Sigmoid colon (tissue), 7 donors: Measurements from ENCODE around the gene COX6A1. TPM values are rescaled to one million over a fixed set of nuclear protein-coding genes. Genes with fewer than 3 reads are reported as not detected.

ENCODE experiments used
- DNase-seq: peaks from one replicate; pipeline ENCODE4 v3.0.0-alpha.2; 2019
- H3K27ac ChIP-seq, 4 donors: fragments of 200-600 bp; sonication (generic); one replicate each; pipeline ENCODE4 v1.5.1; 2016 to 2019; ENCODE audit warnings: mild to moderate bottlenecking in 1 of 4
- H3K27me3 ChIP-seq, 3 donors: fragments of 200-600 bp; sonication (generic); one replicate each; pipeline ENCODE4 v1.5.1; 2019; ENCODE audit warnings: mild to moderate bottlenecking in 1 of 3
- H3K36me3 ChIP-seq, 4 donors: fragments of 200-600 bp; sonication (generic); one replicate each; pipeline ENCODE4 v1.5.1; 2016 to 2019
- H3K4me1 ChIP-seq, 4 donors: fragments of 200-600 bp; sonication (generic); one replicate each; pipeline ENCODE4 v1.5.1; 2017 to 2019
- H3K4me3 ChIP-seq, 4 donors: fragments of 200-600 bp; sonication (generic); one replicate each; pipeline ENCODE4 v1.5.1; 2017 to 2019; ENCODE audit warnings: mild to moderate bottlenecking in 2 of 4, moderate library complexity in 1 of 4
- H3K9me3 ChIP-seq, 4 donors: fragments of 200-600 bp in 3 of 4; sonication (generic) in 3 of 4; one replicate each; pipeline versions ENCODE4 v1.5.1 to v1.6.1; 2013 to 2019
- EP300 ChIP-seq, 4 donors: sonication (generic); formaldehyde crosslinking; IDR thresholded peaks; one replicate each; pipeline ENCODE4 v1.6.1; 2017; ENCODE audit warnings: antibody characterized with exemption in 4 of 4
- POLR2A ChIP-seq, 2 donors: fragments of 450-650 bp; IDR thresholded peaks; one replicate each; pipeline ENCODE4 v1.6.1; 2016; ENCODE audit warnings: antibody characterized with exemption in 2 of 2, mild to moderate bottlenecking in 2 of 2, moderate library complexity in 2 of 2
- POLR2AphosphoS5 ChIP-seq, 4 donors: sonication (generic); formaldehyde crosslinking; IDR thresholded peaks; one replicate each; pipeline ENCODE4 v1.6.1; 2017; ENCODE audit warnings: antibody characterized with exemption in 4 of 4
- WGBS, 2 donors: extraction: QIAGEN DNeasy Blood & Tissue Kit; methylation state at CpG; one replicate each; pipeline ENCODE4 v1.1.7; 2013; 5-methylcytosine and 5-hydroxymethylcytosine counted together
- intact Hi-C: fragments of 100-400 bp; cut with DNase I; formaldehyde crosslinking; loops from one replicate; pipeline ENCODE4 v1.15.1; 2023
- polyA plus RNA-seq, 3 donors: library from polyadenylated mRNA; stranded (reverse); fragments of 200-250 nt; gene quantifications; one replicate each; pipeline ENCODE4 v1.2.3, GENCODE V29; 2013
- total RNA-seq, 4 donors: library from RNA; depleted of rRNA; stranded (reverse); fragments of >200 nt; gene quantifications; one replicate each; pipeline ENCODE4 v1.1.0, GENCODE V29; 2016
- TF ChIP-seq, protein P1 (sequence below), 4 experiments: fragments of 450-650 bp in 3 of 4; fragments of 200-600 bp in 1 of 4; IDR thresholded peaks; one replicate each; pipeline ENCODE4 v1.5.1; 2016 to 2019; ENCODE audit warnings: antibody characterized with exemption in 4 of 4, mild to moderate bottlenecking in 3 of 4, moderate library complexity in 2 of 4
- donor health status: healthy with polysubstance abuse.
- donor health status: Bipolar disorder and iron deficiency.
- donor health status: healthy.

Gene COX6A1
- total and polyA plus RNA-seq, 7 donors, result 432 to 1,413 (median 633) TPM

DNA sequence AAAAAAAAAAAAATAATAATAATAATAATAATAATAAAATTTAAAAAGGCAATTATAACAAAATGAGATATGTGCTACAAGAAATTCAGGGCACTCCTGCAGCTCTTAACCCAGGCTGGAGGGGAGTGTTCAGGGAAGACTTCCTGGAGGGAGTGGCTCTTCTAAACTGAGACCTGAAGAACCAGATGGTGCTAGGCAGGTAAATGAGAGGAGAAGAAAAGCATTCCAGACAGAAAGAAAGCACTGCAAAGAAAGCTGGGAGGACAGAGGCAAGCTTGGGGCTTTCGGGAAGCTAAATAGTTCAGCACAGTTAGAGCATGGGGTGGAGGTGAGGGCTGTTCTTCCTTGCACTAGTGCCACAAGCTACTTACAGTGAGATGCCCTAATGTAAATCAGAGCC lies 41.5 kb downstream of the COX6A1 start:
- Histone ChIP-seq H3K27me3 (no peaks in the 10 kb centered on the region), H3K9me3 (no peaks in the 10 kb centered on the region), H3K36me3 (peaks cover 0 to 5% (median 0%) of the 10 kb centered on the region in 4 donors), H3K27ac (no peak overlapping the region), H3K4me1 (no peaks in the 10 kb centered on the region), H3K4me3 (no peak overlapping the region)
- intact Hi-C loops, result no loop called here
- 93% methylated on average over 1 of the region's 1 CpG for WGBS, 2 donors
- TF ChIP-seq EP300 (IDR thresholded peaks at IDR 0.05), result no peak
- TF ChIP-seq, protein P1, sequence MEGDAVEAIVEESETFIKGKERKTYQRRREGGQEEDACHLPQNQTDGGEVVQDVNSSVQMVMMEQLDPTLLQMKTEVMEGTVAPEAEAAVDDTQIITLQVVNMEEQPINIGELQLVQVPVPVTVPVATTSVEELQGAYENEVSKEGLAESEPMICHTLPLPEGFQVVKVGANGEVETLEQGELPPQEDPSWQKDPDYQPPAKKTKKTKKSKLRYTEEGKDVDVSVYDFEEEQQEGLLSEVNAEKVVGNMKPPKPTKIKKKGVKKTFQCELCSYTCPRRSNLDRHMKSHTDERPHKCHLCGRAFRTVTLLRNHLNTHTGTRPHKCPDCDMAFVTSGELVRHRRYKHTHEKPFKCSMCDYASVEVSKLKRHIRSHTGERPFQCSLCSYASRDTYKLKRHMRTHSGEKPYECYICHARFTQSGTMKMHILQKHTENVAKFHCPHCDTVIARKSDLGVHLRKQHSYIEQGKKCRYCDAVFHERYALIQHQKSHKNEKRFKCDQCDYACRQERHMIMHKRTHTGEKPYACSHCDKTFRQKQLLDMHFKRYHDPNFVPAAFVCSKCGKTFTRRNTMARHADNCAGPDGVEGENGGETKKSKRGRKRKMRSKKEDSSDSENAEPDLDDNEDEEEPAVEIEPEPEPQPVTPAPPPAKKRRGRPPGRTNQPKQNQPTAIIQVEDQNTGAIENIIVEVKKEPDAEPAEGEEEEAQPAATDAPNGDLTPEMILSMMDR (IDR thresholded peaks at IDR 0.05), result no peak
- no peak for DNase-seq

GRCh38 chr12:120480211-120480610 lies 42.3 kb downstream of the COX6A1 start:
- peaks cover 0 to 5% (median 0%) of the 10 kb centered on the region in 4 donors for H3K36me3 ChIP-seq
- intact Hi-C loops, result no loop called here
- H3K27ac ChIP-seq, result no peak overlapping the region
- no peak for DNase-seq
- H3K27me3 ChIP-seq, result no peaks in the 10 kb centered on the region
- 75 to 88% methylated on average over 1 of the region's 1 CpG for WGBS, 2 donors
- no peaks in the 10 kb centered on the region for H3K9me3 ChIP-seq
- TF ChIP-seq POLR2AphosphoS5 (IDR thresholded peaks at IDR 0.05), result no peak
- TF ChIP-seq, protein P1 (IDR thresholded peaks at IDR 0.05), result no peak
- TF ChIP-seq EP300 (IDR thresholded peaks at IDR 0.05), result no peak
- TF ChIP-seq POLR2A (IDR thresholded peaks at IDR 0.05), result no peak
- H3K4me1 ChIP-seq, result no peaks in the 10 kb centered on the region
- H3K4me3 ChIP-seq, result no peak overlapping the region

DNA sequence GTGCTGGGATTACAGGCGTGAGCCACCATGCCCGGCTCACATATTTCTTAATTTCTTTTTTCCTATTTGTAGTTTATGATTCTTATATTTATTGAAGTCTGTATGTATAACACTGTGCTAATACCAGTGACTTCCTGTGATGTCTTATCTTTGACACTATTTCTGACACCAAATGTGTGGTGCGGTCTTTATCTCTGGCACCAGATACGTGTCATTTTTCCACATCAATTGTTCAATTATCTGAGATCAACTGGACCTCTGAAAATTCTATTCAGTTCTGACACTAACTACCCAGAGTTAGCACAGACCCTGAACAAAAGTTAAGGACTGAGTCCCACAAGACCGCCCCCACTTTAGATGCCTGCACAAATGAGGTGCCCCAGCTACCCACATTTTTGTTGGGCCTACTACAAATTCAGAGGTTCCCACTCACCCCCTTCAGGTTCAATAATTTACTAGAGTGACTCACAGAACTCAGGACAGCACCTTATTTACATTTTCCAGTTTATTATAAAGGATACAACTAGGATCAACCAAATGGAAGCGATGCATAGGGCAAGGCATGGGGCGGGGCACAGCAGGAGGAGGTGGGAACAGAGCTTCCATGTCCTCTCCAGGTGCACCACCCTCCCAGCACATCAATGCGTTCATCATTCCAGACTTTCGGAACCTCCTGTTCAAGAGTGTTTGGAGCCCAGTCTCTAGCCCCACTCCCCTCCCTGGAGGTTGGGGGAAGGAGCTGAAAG lies 43.3 kb downstream of the COX6A1 start:
- intact Hi-C loops, result no loop called here
- Histone ChIP-seq H3K4me1 (no peaks in the 10 kb centered on the region), H3K27me3 (no peaks in the 10 kb centered on the region), H3K36me3 (peaks cover 0 to 5% (median 0%) of the 10 kb centered on the region in 4 donors), H3K4me3 (no peak overlapping the region), H3K9me3 (no peaks in the 10 kb centered on the region), H3K27ac (no peak overlapping the region)
- 90% methylated on average over 9 of the region's 9 CpGs for WGBS, 2 donors
- TF ChIP-seq, protein P1 (IDR thresholded peaks at IDR 0.05), result no peak
- TF ChIP-seq POLR2AphosphoS5 (IDR thresholded peaks at IDR 0.05) (no peak), EP300 (IDR thresholded peaks at IDR 0.05) (no peak), POLR2A (IDR thresholded peaks at IDR 0.05) (no peak)
- no peak for DNase-seq

DNA sequence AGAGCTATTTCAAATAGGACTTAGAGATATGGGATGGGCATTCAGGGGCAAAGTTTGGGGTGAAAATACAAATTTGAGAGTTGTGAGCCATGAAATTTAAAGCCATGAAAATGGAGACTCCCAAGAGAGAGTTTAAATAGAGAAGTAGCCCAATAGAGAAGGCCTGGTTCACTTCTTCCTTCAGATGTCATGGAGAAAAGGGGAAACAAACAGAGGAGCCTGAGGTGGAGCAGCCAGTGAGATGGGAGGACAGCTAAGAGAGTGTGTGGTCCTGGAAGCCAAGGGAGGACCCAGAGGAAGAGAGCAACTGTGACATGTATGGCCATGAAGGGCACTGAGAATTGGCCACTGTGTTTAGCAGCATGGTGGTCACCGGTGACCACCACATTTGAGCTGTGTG lies 45.7 kb downstream of the COX6A1 start:
- DNase-seq, result no peak
- intact Hi-C loops, result no loop called here
- Histone ChIP-seq H3K4me3 (no peak overlapping the region), H3K4me1 (no peaks in the 10 kb centered on the region), H3K27me3 (no peaks in the 10 kb centered on the region), H3K9me3 (no peaks in the 10 kb centered on the region), H3K27ac (no peak overlapping the region), H3K36me3 (peaks cover 0 to 5% (median 0%) of the 10 kb centered on the region in 4 donors)
- 95 to 97% methylated on average over 1 of the region's 1 CpG for WGBS, 2 donors
- TF ChIP-seq POLR2AphosphoS5 (IDR thresholded peaks at IDR 0.05) (no peak), POLR2A (IDR thresholded peaks at IDR 0.05) (no peak), EP300 (IDR thresholded peaks at IDR 0.05) (no peak)
- TF ChIP-seq, protein P1 (IDR thresholded peaks at IDR 0.05), result no peak
